OCI-LY7 (cell line): Measurements from ENCODE around the gene ABLIM1.

ENCODE experiments used
- CTCF ChIP-seq: fragments of 200-600 bp; sonication (generic); conservative IDR thresholded peaks from 2 replicates; pipeline ENCODE4 v1.5.1; 2014; ENCODE audit warnings: mild to moderate bottlenecking, antibody characterized with exemption, low read length, moderate library complexity, mixed read lengths
- EZH2phosphoT487 ChIP-seq: fragments of 200-600 bp; sonication (generic); IDR thresholded peaks from 2 replicates; pipeline ENCODE4 v1.6.1; 2018; ENCODE audit warnings: low read depth, borderline replicate concordance, mild to moderate bottlenecking, mixed run types, antibody characterized with exemption, low read length, moderate library complexity, mixed read lengths

GRCh38 chr10:114442091-114442630 is 215.9 kb downstream of the ABLIM1 start:
- TF ChIP-seq CTCF (no peak), EZH2phosphoT487 (no peak)
